ENCODE data around the gene UNC13A. TPM values are rescaled to one million over a fixed set of nuclear protein-coding genes. Genes with fewer than 3 reads are reported as not detected.

UNC13A gene
- total RNA-seq, 1 experiment from 2014 or later = 29.0 TPM

GRCh38 chr19:17722655-17723240, 34.6 kb upstream of the UNC13A start:
- no peaks in the 10 kb centered on the region for H3K9me2 ChIP-seq (ENCODE audit: insufficient read depth)
- H3K79me2 ChIP-seq (ENCODE audit: insufficient read depth, low read length) = peaks cover 36% of the 10 kb centered on the region
- no peaks in the 10 kb centered on the region for H3K27me3 ChIP-seq (ENCODE audit: insufficient read depth, low read length)
- TF ChIP-seq ZBTB33 (IDR thresholded peaks at IDR 0.05; ENCODE audit: extremely low read depth, insufficient replicate concordance, low read length) (no peak), CEBPB (IDR thresholded peaks at IDR 0.05; ENCODE audit: low read depth) (no peak), CTCF (IDR thresholded peaks at IDR 0.05 in 2 of 3, conservative IDR thresholded peaks at IDR 0.05 in 1 of 3; ENCODE audit: borderline replicate concordance in 1 of 3, insufficient read depth in 1 of 3, low read depth in 2 of 3, low read length in 2 of 3) (no peak), SP1 (IDR thresholded peaks at IDR 0.05; ENCODE audit: low read depth) (no peak), SRF (IDR thresholded peaks at IDR 0.05; ENCODE audit: low read depth) (no peak), ZFX (IDR thresholded peaks at IDR 0.05) (no peak), MAX (IDR thresholded peaks at IDR 0.05) (no peak), POLR2A (IDR thresholded peaks at IDR 0.05; ENCODE audit: borderline replicate concordance, extremely low read depth, insufficient read depth, insufficient read length) (no peak), FOSL1 (IDR thresholded peaks at IDR 0.05; ENCODE audit: low read depth) (no peak), POLR2AphosphoS5 (IDR thresholded peaks at IDR 0.05; ENCODE audit: low read depth, low read length) (no peak), YY1 (IDR thresholded peaks at IDR 0.05; ENCODE audit: extremely low read depth, insufficient replicate concordance, low read depth, low read length) (no peak), SIN3A (IDR thresholded peaks at IDR 0.05; ENCODE audit: low read depth) (no peak), CBX3 (IDR thresholded peaks at IDR 0.05; ENCODE audit: low read depth) (no peak), ATF3 (IDR thresholded peaks at IDR 0.05) (no peak)
- H4K20me1 ChIP-seq (ENCODE audit: insufficient read depth) = no peaks in the 10 kb centered on the region
- H3K4me2 ChIP-seq (ENCODE audit: low read length) = no peak overlapping the region
- CTCF ChIA-PET = no interaction called here
- BruUV-seq (replicated peaks) = no TSS peak
- intact Hi-C loops (cut with micrococcal nuclease) = no loop called here
- POLR2A ChIA-PET = no interaction called here
- no peak overlapping the region for H2AFZ ChIP-seq (ENCODE audit: low read depth, low read length, poor library complexity, severe bottlenecking)
- peaks cover 13 to 30% of the 10 kb centered on the region in 2 experiments for H3K4me1 ChIP-seq (ENCODE audit: control insufficient read depth in 1 of 2, insufficient read depth in 2 of 2, low read length in 2 of 2)
- DNase-seq (ENCODE audit: low read depth, low spot score) = no peak
- H3K9ac ChIP-seq (ENCODE audit: low read length) = no peak overlapping the region
- H3K36me3 ChIP-seq (ENCODE audit: control insufficient read depth in 1 of 2, insufficient read depth in 2 of 2, low read length in 2 of 2) = peaks cover 12 to 24% of the 10 kb centered on the region in 2 experiments; a peak in 3 of 4 replicates
- RAD21 ChIA-PET (ENCODE audit: low non-redundant PET in 1 of 2, low total read pairs in 2 of 2, uncharacterized antibody in 2 of 2, unreplicated experiment in 2 of 2) = no interaction called here
- no peak overlapping the region for H3K27ac ChIP-seq (ENCODE audit: low read depth, low read length)
- H3K4me3 ChIP-seq (replicated peaks in 1 of 2; ENCODE audit: low read depth in 1 of 2, low read length in 2 of 2) = no peak overlapping the region
- no peak for ATAC-seq
- H3K9me3 ChIP-seq (ENCODE audit: control insufficient read depth in 1 of 2, insufficient read depth in 1 of 2, low read depth in 1 of 2, low read length in 2 of 2) = no peaks in the 10 kb centered on the region

Data from HCT116 (cell line).